ENCODE data around the gene PPP2R2D.
A peak's percentile ranks its signal among the peaks of the same experiment; 100 is the strongest.
"Not testable (repeated sequence)": the region's sequence is repeated elsewhere in the genome, so short reads cannot be mapped to it uniquely, and the experiment has no call there.

Gene PPP2R2D

GRCh38 chr10:131869344-131869743 is 31.5 kb upstream of the PPP2R2D start:
- no peak for DNase-seq

DNA sequence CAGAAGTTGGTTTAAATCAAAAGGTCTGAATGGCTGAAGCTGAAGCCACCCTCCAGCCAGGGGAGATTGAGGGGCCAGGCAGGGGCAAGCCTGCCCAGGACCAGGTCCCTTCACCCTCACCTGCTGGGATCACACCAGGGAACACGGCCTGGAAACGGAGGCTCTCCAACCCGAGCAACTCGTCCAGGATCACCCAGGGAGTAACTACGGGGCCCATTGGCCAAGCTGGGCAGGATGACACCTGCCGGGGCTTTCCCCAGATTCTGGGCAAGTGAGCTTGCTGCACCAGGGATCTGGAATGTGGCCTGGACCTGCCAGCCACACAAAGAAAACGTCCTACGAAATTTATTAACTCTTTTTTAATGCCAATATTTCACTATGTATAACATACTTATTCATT is 30.4 kb upstream of the PPP2R2D start:
- DNase-seq = no peak

DNA sequence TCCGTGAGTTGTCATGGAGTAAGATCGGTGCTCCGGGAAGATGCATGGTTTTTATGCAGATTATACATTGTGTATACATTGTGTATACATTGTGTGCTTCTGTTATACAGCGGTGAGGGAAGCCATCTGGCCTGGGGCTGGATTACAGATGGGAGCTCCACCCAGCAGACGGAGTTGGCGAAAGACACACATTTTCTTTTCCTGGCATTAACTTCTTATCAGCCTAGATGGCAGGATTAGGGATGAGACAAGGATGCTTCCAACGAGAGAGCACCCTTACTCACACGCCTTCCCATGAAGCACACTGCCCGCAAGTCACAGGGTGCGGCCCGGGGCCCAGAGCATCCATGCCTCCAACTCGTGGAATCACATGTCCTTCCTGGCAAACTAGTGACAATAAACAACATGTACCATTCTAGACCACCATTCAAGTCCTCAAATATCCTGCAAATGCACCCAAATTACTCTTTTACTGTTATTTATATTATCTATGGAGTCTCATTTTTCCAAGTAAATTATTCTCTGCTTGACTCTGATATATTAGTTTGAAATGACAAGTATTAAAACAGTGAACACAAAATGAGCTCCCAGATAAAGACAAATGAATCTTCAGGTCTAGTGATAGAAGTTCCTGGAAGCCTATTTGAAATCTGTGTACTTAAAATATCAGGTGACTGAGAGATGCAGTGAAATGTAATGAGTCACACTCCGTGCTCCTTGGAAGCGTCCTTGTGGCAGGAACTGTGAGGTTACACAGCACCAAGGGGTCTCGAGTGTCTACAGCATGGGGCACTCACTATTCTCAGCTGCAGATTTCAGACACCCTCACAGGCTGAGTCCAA is 29.8 kb upstream of the PPP2R2D start:
- DNase-seq = no peak

DNA sequence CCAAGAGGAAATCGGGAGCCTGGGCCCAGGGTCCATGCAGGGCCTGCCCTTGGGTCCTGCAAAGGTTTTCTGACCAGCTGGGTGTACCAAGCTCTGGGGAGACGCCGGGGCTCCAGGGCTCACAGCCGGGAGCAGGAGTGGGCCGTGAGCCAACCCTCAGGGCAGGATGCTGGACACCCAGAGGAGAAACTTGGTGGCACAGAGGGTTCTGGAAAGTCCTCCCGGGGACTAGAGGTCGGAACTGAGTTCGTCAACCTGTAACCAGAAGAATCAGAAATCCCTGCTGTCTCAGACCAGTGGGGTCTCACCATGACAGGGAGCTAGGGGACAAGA is 29.2 kb upstream of the PPP2R2D start:
- no peak for DNase-seq

DNA sequence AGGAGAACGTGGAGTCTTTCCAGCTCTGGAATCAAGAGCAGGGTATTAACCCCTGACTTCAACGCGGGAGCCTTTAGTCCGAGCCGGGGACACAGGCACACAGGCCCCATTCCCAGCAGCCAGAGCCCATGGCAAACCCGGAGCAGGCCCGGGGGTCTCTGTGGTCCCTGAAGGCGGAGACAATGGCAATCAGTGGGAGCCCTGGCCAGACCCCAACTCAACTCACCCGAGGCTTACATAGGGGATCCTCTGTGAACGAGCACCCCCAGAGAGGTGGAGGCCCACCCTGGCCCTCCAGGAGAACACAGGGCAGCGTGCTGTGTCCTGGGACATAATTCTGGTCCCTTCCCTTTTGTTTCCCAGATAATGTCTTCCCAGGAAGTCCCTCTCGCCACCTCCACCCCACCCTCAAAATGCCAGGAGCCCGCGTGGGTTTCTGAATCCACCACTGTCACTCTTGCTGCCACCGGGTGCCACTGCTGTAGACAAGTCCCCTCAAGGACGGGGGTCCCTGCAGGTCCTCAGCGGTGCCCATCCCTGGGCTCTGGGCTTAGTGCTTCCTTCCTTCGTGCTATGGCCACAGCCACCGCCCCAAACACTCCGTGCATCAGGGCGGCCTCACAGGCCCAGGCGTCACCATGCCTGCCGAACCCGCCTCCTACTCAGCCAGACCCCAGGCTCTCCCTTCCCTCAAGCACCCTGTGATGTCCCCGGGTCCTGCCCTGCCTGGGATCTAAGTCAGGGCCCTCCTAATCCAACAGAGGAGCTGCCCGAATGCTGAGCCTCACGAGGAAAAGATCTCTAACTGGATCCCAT is 28.6 kb upstream of the PPP2R2D start:
- DNase-seq = no peak

DNA sequence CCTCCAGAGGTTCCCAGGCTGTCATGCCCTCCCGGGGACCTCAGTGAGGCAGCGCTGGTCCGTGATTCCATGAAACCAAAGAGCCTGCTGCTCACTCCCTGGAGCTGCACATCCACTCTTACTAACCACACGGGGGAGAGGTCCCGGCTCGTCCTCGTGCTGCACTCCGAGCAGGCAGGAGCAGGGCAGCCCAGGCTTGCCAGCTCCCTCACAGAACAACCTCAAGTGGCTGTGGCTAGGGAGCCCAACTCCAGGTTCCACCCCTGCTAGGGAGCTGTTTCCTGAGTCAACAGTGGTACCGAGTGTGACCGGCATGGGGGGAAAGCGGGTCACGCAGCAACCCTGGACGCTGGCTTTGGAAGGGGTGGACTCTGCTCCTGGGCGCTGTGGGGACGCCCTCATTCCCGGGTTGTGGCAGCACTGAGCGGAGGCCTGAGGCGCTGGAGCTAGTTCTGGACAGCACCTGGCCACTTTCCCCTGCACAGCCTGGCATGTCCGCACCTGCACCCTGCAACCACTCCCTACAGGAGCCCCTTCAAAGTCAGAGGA is 27.9 kb upstream of the PPP2R2D start:
- no peak for DNase-seq

- peak; percentile 47 for DNase-seq
These were observed 25.8 kb upstream of the PPP2R2D start for GRCh38 chr10:131874991-131875451.

GRCh38 chr10:131875501-131875900 is 25.3 kb upstream of the PPP2R2D start:
- DNase-seq = no peak

DNA sequence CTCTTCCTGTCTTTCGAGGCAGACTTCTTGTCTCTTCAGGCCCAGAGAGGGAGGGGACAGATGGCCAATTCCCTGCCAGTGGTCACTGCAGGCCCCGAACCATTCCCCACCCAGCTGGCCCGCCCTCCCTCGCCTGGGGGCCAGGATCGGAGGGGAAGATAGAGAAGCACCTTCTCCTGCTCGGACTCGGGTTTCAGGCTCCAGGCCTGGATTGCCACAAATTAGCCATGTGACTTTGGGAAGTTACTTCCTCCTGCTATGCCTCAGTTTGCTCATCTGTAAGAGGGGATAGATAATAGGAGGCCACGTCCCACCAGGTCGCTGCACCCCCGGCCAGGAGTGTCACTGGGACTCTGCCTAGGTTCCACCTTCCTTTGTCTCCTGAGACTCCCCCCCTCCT is 24.8 kb upstream of the PPP2R2D start:
- no peak for DNase-seq

- no peak for DNase-seq
These were observed 24.3 kb upstream of the PPP2R2D start for GRCh38 chr10:131876508-131876907.

DNA sequence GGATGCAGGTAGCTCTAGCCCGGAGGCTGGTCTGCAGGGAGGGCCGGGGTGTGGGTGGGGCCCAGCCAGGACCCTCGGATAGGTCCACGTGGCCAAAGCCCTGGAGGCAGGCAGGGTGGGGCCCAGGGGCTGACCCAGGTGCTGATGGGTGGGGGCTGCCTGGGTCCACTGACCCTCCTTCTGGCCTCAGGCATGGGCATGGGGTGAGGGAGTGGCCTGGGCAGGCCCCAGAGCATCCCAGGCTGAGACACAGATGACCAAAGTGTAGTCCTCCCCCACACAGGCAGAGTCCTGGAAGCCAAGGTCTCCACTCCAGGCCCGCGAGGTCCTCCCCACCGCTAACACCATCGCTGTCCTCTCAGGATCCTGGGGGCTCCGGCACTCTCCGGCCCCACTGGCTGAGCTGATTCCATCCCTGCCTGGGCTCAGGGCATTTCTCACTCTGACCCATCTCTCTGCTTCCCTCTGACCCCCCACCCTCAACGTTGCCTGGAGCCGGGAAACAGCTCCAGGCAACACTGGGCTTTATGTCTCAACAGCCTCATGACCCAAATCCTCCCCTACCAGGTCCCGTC is 20.7 kb upstream of the PPP2R2D start:
- no peak for DNase-seq

GRCh38 chr10:131881104-131881880 is 19.5 kb upstream of the PPP2R2D start:
- DNase-seq = no peak

- DNase-seq = no peak
These were observed 18.7 kb upstream of the PPP2R2D start for GRCh38 chr10:131882151-131882550.

- no peak for DNase-seq
These were observed 18.0 kb upstream of the PPP2R2D start for GRCh38 chr10:131882590-131883451.

DNA sequence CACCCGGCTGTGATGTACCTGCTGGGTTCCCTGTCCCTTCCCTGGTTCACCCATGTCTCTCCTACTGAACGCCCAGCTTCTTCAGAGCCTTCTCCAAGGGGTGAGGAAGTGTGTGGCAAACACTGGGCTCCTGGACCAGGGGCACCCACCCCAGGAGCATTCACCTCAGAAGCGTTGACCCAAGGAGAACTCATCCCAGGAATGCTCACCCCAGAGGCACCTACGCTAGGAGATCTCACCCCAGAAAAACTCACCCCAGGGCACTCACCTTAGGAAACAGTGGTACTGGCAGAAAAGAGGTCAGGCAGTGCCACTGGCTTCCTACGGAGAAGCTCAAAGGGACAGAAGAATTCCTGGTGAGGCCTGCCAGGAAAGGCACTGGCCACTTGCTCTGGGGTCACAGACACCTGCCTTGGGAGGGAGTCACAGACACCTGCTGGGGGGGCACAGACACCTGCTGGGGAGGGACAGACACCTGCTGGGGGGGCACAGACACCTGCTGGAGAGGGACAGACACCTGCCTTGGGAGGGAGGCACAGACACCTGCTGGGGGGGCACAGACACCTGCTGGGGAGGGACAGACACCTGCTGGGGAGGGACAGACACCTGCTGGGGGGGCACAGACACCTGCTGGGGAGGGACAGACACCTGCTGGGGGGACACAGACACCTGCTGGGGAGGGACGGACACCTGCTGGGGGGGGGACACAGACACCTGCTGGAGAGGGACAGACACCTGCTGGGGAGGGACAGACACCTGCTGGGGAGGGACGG is 17.0 kb upstream of the PPP2R2D start:
- DNase-seq = not testable (repeated sequence)

DNA sequence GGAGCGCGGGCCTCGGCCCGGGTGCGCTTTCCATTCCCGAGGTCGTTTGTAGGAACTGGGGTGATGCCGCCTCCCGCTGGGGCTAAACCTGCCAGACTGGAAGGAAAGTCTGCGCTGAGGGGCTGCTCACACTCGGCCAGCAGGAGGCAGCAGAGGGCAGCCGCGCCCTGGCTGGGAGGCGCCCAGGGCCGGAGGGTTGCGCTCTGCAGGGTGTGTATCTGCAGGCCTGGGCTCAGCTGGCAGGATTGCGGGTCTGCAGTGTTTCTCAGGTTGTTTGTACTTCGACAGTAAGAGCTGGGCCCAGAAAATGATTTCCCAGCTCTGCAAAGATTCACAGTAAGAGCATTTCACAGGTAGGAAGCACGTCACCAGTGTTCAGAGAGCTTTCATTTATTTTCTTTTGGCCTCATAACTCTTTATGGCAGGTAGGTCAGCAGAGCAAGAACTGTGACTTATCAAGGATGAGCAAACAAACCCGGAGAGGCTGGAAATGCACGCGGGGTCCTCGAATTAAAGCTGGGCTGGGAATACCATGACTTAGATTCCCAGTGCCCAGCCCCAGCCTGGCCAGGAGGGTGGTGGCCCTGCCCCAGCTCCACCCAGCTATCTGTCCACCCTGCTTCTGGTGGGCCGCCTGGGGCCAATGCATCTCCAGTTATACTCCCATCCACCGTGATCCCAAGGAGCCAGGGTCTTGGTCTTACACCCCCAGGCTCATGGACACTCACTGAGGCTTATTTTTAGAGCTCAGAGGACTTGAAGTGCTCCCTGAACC is 15.2 kb upstream of the PPP2R2D start:
- peak; percentile 85 for DNase-seq

- no peak for DNase-seq
These were observed 14.6 kb upstream of the PPP2R2D start for GRCh38 chr10:131886237-131886636.

DNA sequence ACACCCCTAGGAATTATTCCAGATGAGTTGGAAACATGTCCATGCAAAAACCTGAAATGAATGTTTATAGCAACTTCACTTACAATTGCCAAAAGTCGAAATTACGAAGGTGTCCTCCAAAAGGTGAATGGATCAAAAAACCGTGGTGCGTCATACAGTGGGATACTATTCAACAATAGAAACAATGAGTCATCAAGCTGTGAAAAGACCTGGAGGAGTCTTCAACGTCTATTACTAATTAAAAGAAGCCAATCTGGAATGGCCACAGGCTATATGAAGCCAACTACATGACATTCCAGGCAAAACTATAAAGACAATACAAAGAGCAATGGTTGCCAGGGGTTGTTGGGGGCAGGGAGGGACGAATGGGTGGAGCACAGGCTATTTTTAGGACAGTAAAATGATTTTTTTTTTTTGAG is 12.6 kb upstream of the PPP2R2D start:
- no peak for DNase-seq

DNA sequence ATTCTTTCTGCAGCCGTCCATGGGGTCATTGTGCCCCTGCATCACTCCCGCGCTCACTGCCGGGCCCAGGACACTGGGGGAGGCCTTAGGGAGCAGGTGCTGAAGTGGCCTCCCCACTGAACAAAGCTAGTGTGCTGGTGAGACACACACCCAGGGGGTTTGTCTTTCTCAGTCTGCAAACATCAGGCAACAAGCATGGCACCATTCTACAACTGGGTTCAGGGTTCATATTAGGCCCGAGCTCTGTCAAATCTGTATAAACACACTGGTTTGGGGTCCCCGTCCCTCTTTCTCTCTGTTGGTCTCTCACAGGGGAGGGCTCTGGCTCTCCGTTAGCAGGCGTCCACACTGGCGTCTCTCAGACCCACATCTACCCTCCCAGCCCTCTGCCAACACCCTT is 11.1 kb upstream of the PPP2R2D start:
- no peak for DNase-seq

Data from activated CD4-positive, alpha-beta T cell treated with anti-CD3 and anti-CD28 coated beads, Interleukin-2, amount 50 U/mL, for 1 hour (primary cell).